Fibroblast of pulmonary artery (primary cell): Measurements from ENCODE around the gene ABR.

ENCODE experiments used
- DNase-seq: peaks from one replicate; pipeline ENCODE4 v3.0.0-alpha.2; 2010; ENCODE audit warnings: low read depth
- H3K4me3 ChIP-seq: replicated peaks from 2 replicates; pipeline ENCODE4 v1.5.1; 2011; ENCODE audit warnings: low read depth, mild to moderate bottlenecking, control low read depth, low read length, moderate library complexity
- CTCF ChIP-seq: IDR thresholded peaks from 2 replicates; pipeline ENCODE4 v1.5.1; 2011; ENCODE audit warnings: mild to moderate bottlenecking, control low read depth, low read length, inconsistent platforms; ENCODE audit errors: missing control alignments

The ABR gene

DNA sequence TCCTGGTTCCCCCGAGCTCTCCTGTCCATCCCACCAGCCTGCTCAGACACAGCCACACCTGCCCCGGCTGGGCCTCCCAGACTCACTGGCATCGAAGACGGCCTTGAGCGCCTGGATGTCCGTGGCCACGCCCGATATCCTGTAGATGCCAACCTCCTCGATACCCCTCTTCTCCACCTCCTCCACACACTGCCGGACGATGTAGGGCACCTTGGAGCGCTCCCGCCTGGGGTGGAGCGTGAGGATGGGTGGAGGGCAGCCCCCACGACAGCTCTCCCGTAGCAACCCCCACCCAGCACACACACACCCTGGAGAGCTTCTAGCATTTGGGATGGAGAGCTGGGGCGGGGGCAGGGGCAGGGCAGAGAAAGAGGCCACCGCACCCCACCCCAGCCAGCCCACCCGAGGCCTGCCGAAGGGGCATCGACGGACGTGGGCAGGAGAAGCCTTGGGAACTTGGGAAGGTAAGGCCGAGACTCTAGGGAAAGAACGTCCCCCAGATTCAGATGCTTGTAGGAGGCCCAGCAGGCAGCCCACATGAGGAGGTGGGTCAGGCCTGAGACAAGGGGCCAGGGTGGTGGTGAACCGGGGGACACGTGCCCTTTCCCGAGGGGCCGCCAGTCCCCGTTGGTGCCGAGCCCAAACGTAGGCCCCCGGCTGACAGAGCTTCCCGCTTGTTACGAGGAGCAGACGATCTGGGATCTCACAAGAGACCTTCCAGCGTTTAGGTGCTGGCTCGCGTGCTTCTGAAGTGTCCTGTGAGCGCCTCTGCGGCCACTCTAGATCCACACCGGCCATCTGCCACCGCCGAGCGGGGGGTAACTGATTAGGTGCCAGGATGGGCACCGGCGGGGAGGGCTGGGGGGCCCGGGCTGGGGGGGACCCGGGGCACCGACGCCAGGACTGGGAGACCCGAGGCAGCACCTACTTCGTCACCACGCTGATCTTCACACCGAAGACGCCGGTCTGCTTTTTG is 167.7 kb downstream of the ABR start:
- no peak for TF ChIP-seq CTCF
- no peak overlapping the region for H3K4me3 ChIP-seq
- no peak for DNase-seq

DNA sequence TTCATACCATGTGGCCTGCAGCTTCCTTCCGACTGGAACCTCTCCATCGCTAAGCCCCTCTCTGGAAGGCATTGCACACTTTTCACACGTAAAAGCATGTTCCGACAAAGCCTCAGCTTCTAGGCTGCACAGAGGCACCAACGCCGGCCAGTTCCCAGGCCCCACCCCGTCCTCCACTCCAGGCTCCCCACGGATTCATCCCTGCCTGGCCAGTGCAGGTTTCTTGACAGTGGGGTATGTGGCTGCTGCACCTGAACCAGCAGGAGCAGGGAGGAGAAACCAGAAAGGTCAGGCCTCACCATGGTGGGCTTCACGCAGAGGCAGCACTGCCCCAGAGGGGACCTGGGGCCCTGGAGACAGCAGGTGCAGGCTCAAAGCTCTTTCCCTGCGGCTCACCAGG is 168.6 kb downstream of the ABR start:
- H3K4me3 ChIP-seq: no peak overlapping the region
- no peak for TF ChIP-seq CTCF
- DNase-seq: no peak

DNA sequence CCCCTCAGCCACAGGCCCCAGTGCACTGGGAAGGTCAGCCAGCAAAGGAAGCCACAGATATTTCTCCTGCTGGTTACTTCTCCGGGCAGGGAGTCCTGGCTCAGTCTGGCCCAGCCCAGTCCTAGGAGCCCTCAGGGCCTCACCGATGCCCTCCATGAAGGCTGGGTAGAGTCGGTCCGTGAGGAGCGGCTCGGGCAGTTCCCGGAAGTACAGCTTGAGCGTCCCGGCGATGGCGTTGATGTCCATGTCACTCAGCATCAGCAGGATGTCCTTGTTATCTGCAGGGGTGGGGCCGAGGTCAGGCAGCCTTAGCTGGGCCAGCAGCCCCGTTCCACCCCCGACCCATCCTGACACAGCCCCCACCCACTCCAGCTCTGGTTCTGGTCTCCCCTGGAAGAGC is 169.2 kb downstream of the ABR start:
- no peak for TF ChIP-seq CTCF
- H3K4me3 ChIP-seq: no peak overlapping the region
- no peak for DNase-seq

DNA sequence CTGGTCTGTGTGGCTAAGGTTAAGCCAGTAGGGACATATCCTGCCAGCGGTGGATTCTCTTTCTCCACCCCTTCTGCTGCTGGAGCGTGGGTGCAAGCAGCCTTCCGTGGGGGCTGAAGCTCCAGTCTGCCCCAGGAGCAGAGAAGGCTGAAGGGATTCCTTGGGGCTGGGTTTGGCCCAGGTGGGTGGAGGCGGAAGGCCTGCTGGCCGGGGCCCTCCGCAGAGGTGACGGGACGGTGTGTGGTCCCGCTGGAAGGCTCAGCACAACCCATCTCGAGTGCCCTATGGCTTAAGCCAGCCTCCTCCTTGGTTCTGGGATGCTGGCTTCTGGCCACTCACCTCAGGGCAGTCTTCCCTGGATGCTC is 169.7 kb downstream of the ABR start:
- DNase-seq: no peak
- no peak overlapping the region for H3K4me3 ChIP-seq
- TF ChIP-seq CTCF: no peak

GRCh38 chr17:1009229-1010085 is 170.3 kb downstream of the ABR start:
- DNase-seq: no peak
- TF ChIP-seq CTCF: no peak
- H3K4me3 ChIP-seq: no peak overlapping the region

GRCh38 chr17:1008008-1008761 is 171.6 kb downstream of the ABR start:
- no peak overlapping the region for H3K4me3 ChIP-seq
- no peak for DNase-seq
- TF ChIP-seq CTCF: no peak
